ENCODE measurements around the gene SLC25A21.
"Not testable (repeated sequence)": the region's sequence is repeated elsewhere in the genome, so short reads cannot be mapped to it uniquely, and the experiment has no call there.

The SLC25A21 gene

GRCh38 chr14:36884049-36884448 lies 288.4 kb downstream of the SLC25A21 start:
- no peak for TF ChIP-seq ZNF274 (IDR thresholded peaks at IDR 0.05; ENCODE audit: low read depth, low read length)
- H3K4me3 ChIP-seq (ENCODE audit: low read length), result no peak overlapping the region

GRCh38 chr14:36880276-36880675 lies 292.1 kb downstream of the SLC25A21 start:
- no peak for TF ChIP-seq ZNF274 (IDR thresholded peaks at IDR 0.05; ENCODE audit: low read depth, low read length)
- H3K4me3 ChIP-seq (ENCODE audit: low read length), result no peak overlapping the region

- TF ChIP-seq ZNF274 (IDR thresholded peaks at IDR 0.05; ENCODE audit: low read depth, low read length), result no peak
- H3K4me3 ChIP-seq (ENCODE audit: low read length), result no peak overlapping the region
Observed at GRCh38 chr14:36879558-36879957, 292.8 kb downstream of the SLC25A21 start.

- no peak overlapping the region for H3K4me3 ChIP-seq (ENCODE audit: low read length)
- no peak for TF ChIP-seq ZNF274 (IDR thresholded peaks at IDR 0.05; ENCODE audit: low read depth, low read length)
Observed at GRCh38 chr14:36874396-36875138, 297.8 kb downstream of the SLC25A21 start.

- TF ChIP-seq ZNF274 (IDR thresholded peaks at IDR 0.05; ENCODE audit: low read depth, low read length), result no peak
- no peak overlapping the region for H3K4me3 ChIP-seq (ENCODE audit: low read length)
Observed at GRCh38 chr14:36870776-36871175, 301.6 kb downstream of the SLC25A21 start.

GRCh38 chr14:36869125-36869524 lies 303.3 kb downstream of the SLC25A21 start:
- H3K4me3 ChIP-seq (ENCODE audit: low read length), result no peak overlapping the region
- TF ChIP-seq ZNF274 (IDR thresholded peaks at IDR 0.05; ENCODE audit: low read depth, low read length), result no peak

GRCh38 chr14:36866867-36867266 lies 305.5 kb downstream of the SLC25A21 start:
- H3K4me3 ChIP-seq (ENCODE audit: low read length), result no peak overlapping the region
- TF ChIP-seq ZNF274 (IDR thresholded peaks at IDR 0.05; ENCODE audit: low read depth, low read length), result no peak

- TF ChIP-seq ZNF274 (IDR thresholded peaks at IDR 0.05; ENCODE audit: low read depth, low read length), result no peak
- no peak overlapping the region for H3K4me3 ChIP-seq (ENCODE audit: low read length)
Observed at GRCh38 chr14:36863271-36863670, 309.1 kb downstream of the SLC25A21 start.

GRCh38 chr14:36862237-36862636 lies 310.2 kb downstream of the SLC25A21 start:
- not testable (repeated sequence) for H3K4me3 ChIP-seq (ENCODE audit: low read length)

GRCh38 chr14:36860831-36861230 lies 311.6 kb downstream of the SLC25A21 start:
- no peak for TF ChIP-seq ZNF274 (IDR thresholded peaks at IDR 0.05; ENCODE audit: low read depth, low read length)
- H3K4me3 ChIP-seq (ENCODE audit: low read length), result no peak overlapping the region

- TF ChIP-seq ZNF274 (IDR thresholded peaks at IDR 0.05; ENCODE audit: low read depth, low read length), result no peak
- no peak overlapping the region for H3K4me3 ChIP-seq (ENCODE audit: low read length)
Observed at GRCh38 chr14:36859119-36859518, 313.3 kb downstream of the SLC25A21 start.

- no peak for TF ChIP-seq ZNF274 (IDR thresholded peaks at IDR 0.05; ENCODE audit: low read depth, low read length)
- H3K4me3 ChIP-seq (ENCODE audit: low read length), result no peak overlapping the region
Observed at GRCh38 chr14:36857842-36858445, 314.5 kb downstream of the SLC25A21 start.

- TF ChIP-seq ZNF274 (IDR thresholded peaks at IDR 0.05; ENCODE audit: low read depth, low read length), result no peak
- no peak overlapping the region for H3K4me3 ChIP-seq (ENCODE audit: low read length)
Observed at GRCh38 chr14:36857136-36857535, 315.3 kb downstream of the SLC25A21 start.

GRCh38 chr14:36856095-36856878 lies 316.1 kb downstream of the SLC25A21 start:
- TF ChIP-seq ZNF274 (IDR thresholded peaks at IDR 0.05; ENCODE audit: low read depth, low read length), result no peak
- H3K4me3 ChIP-seq (ENCODE audit: low read length), result no peak overlapping the region

- no peak for TF ChIP-seq ZNF274 (IDR thresholded peaks at IDR 0.05; ENCODE audit: low read depth, low read length)
- H3K4me3 ChIP-seq (ENCODE audit: low read length), result no peak overlapping the region
Observed at GRCh38 chr14:36855396-36855795, 317.0 kb downstream of the SLC25A21 start.
